Liver (tissue), 9 donors: Measurements from ENCODE around the gene OTUB1. TPM values are rescaled to one million over a fixed set of nuclear protein-coding genes. Genes with fewer than 3 reads are reported as not detected.

Experiments used
- DNase-seq: peaks from one replicate; pipeline ENCODE4 v3.0.0-alpha.2; 2017; ENCODE audit warnings: low spot score
- H3K27ac ChIP-seq, 2 donors: one replicate each; pipeline ENCODE4 v1.7.0; 2013; ENCODE audit warnings: inconsistent platforms in 2 of 2, low read length in 2 of 2, control low read depth in 1 of 2, low read depth in 1 of 2, mild to moderate bottlenecking in 1 of 2
- H3K27me3 ChIP-seq, 4 donors: one replicate each; pipeline versions ENCODE4 v1.6.1 to v1.7.0; 2013; ENCODE audit warnings: low read length in 3 of 4, inconsistent platforms in 1 of 4, mild to moderate bottlenecking in 1 of 4, moderate library complexity in 1 of 4; ENCODE audit not compliant: control insufficient read depth in 4 of 4, insufficient read depth in 4 of 4
- H3K36me3 ChIP-seq, 4 donors: one replicate each; pipeline versions ENCODE4 v1.6.1 to v1.7.0; 2013; ENCODE audit warnings: low read length in 3 of 4, mild to moderate bottlenecking in 3 of 4, low read depth in 1 of 4, moderate library complexity in 1 of 4; ENCODE audit not compliant: control insufficient read depth in 4 of 4, insufficient read depth in 3 of 4
- H3K4me1 ChIP-seq, 4 donors: one replicate each; pipeline versions ENCODE4 v1.6.1 to v1.7.0; 2013; ENCODE audit warnings: low read length in 3 of 4, mild to moderate bottlenecking in 3 of 4, moderate library complexity in 1 of 4; ENCODE audit not compliant: control insufficient read depth in 4 of 4, insufficient read depth in 4 of 4
- H3K4me3 ChIP-seq, 3 donors: one replicate each; pipeline versions ENCODE4 v1.6.1 to v1.7.0; 2013; ENCODE audit warnings: low read length in 3 of 3, control low read depth in 1 of 3, low read depth in 1 of 3, mild to moderate bottlenecking in 1 of 3
- H3K9ac ChIP-seq, 2 donors: one replicate each; pipeline ENCODE4 v1.7.0; 2013; ENCODE audit warnings: low read length in 2 of 2, mild to moderate bottlenecking in 2 of 2, moderate library complexity in 2 of 2, control low read depth in 1 of 2, low read depth in 1 of 2
- H3K9me3 ChIP-seq, 4 donors: one replicate each; pipeline versions ENCODE4 v1.6.1 to v1.7.0; 2013; ENCODE audit warnings: low read length in 3 of 4; ENCODE audit not compliant: control insufficient read depth in 4 of 4
- EGR1 ChIP-seq, 2 donors: IDR thresholded peaks; 2 replicates each; pipeline ENCODE4 v1.6.1; 2016 to 2018; ENCODE audit warnings: antibody characterized with exemption in 2 of 2, low read depth in 2 of 2
- FOXA1 ChIP-seq: IDR thresholded peaks from 2 replicates; pipeline ENCODE4 v1.6.1; 2016; ENCODE audit warnings: antibody characterized with exemption
- FOXA2 ChIP-seq: IDR thresholded peaks from 2 replicates; pipeline ENCODE4 v1.6.1; 2016; ENCODE audit warnings: antibody characterized with exemption
- GABPA ChIP-seq, 2 donors: IDR thresholded peaks in 1 of 2; conservative IDR thresholded peaks in 1 of 2; 2 replicates each; pipeline ENCODE4 v1.6.1; 2016; ENCODE audit warnings: antibody characterized with exemption in 2 of 2, mild to moderate bottlenecking in 1 of 2, moderate library complexity in 1 of 2
- HNF4G ChIP-seq: IDR thresholded peaks from 2 replicates; pipeline ENCODE4 v1.6.1; 2016; ENCODE audit warnings: antibody characterized with exemption
- NR2F2 ChIP-seq: IDR thresholded peaks from 2 replicates; pipeline ENCODE4 v1.6.1; 2016; ENCODE audit warnings: antibody characterized with exemption
- RAD21 ChIP-seq, 2 donors: IDR thresholded peaks; 2 replicates each; pipeline ENCODE4 v1.6.1; 2016; ENCODE audit warnings: antibody characterized with exemption in 2 of 2, mild to moderate bottlenecking in 2 of 2
- RXRA ChIP-seq, 2 donors: IDR thresholded peaks; 2 replicates each; pipeline ENCODE4 v1.6.1; 2017 to 2018; ENCODE audit warnings: antibody characterized with exemption in 2 of 2, mild to moderate bottlenecking in 1 of 2
- SP1 ChIP-seq: IDR thresholded peaks from 2 replicates; pipeline ENCODE4 v1.6.1; 2018; ENCODE audit warnings: antibody characterized with exemption, mild to moderate bottlenecking
- YY1 ChIP-seq: IDR thresholded peaks from 2 replicates; pipeline ENCODE4 v1.6.1; 2016; ENCODE audit warnings: antibody characterized with exemption, mild to moderate bottlenecking
- WGBS: extraction: QIAGEN DNeasy Blood & Tissue Kit; methylation state at CpG from one replicate; pipeline ENCODE4 v1.1.7; 2013; 5-methylcytosine and 5-hydroxymethylcytosine counted together
- polyA plus RNA-seq, 2 donors: library from polyadenylated mRNA; stranded (reverse) in 1 of 2; unstranded in 1 of 2; fragments of 200-250 nt in 1 of 2; fragments of >200 nt in 1 of 2; fragmentation: Nextera tagmentation in 1 of 2; extraction: Ambion mirVana in 1 of 2; gene quantifications; one replicate each; pipeline versions ENCODE4 v1.2.1 to v1.2.3, GENCODE V29; 2013 to 2015
- total RNA-seq, 2 donors: library from RNA; depleted of rRNA; stranded (reverse); fragments of >200 nt; gene quantifications; one replicate each; pipeline ENCODE4 v1.2.3, GENCODE V29; 2014
- TF ChIP-seq, protein P1 (sequence below): IDR thresholded peaks from 2 replicates; pipeline ENCODE4 v1.6.1; 2016; ENCODE audit warnings: antibody characterized with exemption
- TF ChIP-seq, protein P2 (sequence below): IDR thresholded peaks from 2 replicates; pipeline ENCODE4 v1.6.1; 2016; ENCODE audit warnings: antibody characterized with exemption, mild to moderate bottlenecking
- TF ChIP-seq, protein P3 (sequence below): IDR thresholded peaks from 2 replicates; pipeline ENCODE4 v1.6.1; 2016; ENCODE audit warnings: antibody characterized with exemption
- TF ChIP-seq, protein P4 (sequence below): fragments of 150-350 bp; IDR thresholded peaks from 2 replicates; pipeline ENCODE4 v1.5.1; 2017; ENCODE audit warnings: improper control_type of control experiment, low read depth, low read length; ENCODE audit not compliant: missing input control
- donor health status: healthy.
- donor health status: healthy.
- donor health status: healthy.
- donor health status: healthy.
- donor health status: healthy.

OTUB1 gene
- total and polyA plus RNA-seq, 4 donors, result 18.8 to 44.6 (median 28.5) TPM

DNA sequence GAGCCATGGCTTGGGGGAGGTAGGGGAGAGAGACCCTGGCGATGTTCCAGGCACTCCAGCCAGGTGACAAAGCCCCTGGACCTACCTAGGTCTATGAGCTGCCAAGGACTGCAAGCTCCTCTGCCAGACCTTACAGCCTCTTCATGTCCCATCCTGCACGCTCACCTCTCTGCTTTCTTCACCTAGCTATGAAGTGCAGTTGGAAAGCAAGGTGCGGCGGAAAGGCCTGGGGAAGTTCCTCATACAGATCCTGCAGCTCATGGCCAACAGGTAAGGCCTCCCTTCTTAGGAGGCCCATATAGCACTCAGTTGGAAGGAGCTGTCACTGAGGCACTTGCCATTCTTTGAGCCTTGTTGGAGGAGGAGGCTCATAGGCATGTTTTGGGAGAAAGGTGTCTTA lies 33.7 kb upstream of the OTUB1 start:
- no peaks in the 10 kb centered on the region for H3K27me3 ChIP-seq
- 98% methylated on average over 4 of the region's 4 CpGs for WGBS
- no peak overlapping the region for H3K27ac ChIP-seq
- H3K9ac ChIP-seq, result no peak overlapping the region
- DNase-seq, result no peak
- H3K9me3 ChIP-seq, result no peaks in the 10 kb centered on the region
- peaks cover 0 to 2% (median 0%) of the 10 kb centered on the region in 4 donors for H3K4me1 ChIP-seq
- TF ChIP-seq FOXA2 (no peak), GABPA (IDR thresholded peaks at IDR 0.05 in 1 of 2, conservative IDR thresholded peaks at IDR 0.05 in 1 of 2) (no peak), YY1 (no peak), FOXA1 (no peak), RXRA (IDR thresholded peaks at IDR 0.05) (no peak)
- peaks cover 5 to 19% (median 9%) of the 10 kb centered on the region in 4 donors for H3K36me3 ChIP-seq
- no peak overlapping the region for H3K4me3 ChIP-seq

DNA sequence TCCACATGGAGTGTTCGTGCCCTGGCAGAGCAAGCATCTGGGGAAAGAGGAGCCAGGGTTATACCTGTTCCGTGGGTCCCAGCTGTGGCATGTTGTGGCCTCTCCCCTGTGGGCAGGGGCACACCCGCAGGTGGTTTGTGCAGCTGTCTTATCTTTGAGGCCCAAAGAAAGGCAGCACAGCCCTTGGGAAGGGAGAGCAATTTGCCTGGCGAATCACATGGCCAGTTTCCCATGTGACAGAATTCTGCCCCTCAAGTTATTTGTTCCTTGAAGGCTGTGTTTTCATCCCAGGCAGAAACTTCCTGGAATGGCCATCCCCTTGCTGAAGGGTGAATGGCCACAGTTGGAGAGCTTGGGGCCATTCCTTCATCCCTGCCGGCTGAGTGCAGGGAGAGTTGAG lies 28.2 kb upstream of the OTUB1 start:
- Histone ChIP-seq H3K9me3 (no peaks in the 10 kb centered on the region), H3K4me3 (no peak overlapping the region), H3K9ac (no peak overlapping the region), H3K36me3 (peaks cover 5 to 14% (median 9%) of the 10 kb centered on the region in 4 donors), H3K27me3 (no peaks in the 10 kb centered on the region), H3K27ac (no peak overlapping the region), H3K4me1 (no peaks in the 10 kb centered on the region)
- WGBS, result 87% methylated on average over 5 of the region's 5 CpGs
- no peak for DNase-seq
- TF ChIP-seq, protein P1, sequence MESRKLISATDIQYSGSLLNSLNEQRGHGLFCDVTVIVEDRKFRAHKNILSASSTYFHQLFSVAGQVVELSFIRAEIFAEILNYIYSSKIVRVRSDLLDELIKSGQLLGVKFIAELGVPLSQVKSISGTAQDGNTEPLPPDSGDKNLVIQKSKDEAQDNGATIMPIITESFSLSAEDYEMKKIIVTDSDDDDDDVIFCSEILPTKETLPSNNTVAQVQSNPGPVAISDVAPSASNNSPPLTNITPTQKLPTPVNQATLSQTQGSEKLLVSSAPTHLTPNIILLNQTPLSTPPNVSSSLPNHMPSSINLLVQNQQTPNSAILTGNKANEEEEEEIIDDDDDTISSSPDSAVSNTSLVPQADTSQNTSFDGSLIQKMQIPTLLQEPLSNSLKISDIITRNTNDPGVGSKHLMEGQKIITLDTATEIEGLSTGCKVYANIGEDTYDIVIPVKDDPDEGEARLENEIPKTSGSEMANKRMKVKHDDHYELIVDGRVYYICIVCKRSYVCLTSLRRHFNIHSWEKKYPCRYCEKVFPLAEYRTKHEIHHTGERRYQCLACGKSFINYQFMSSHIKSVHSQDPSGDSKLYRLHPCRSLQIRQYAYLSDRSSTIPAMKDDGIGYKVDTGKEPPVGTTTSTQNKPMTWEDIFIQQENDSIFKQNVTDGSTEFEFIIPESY, result no peak
- TF ChIP-seq RXRA (IDR thresholded peaks at IDR 0.05) (no peak), NR2F2 (no peak), HNF4G (no peak), SP1 (no peak), RAD21 (IDR thresholded peaks at IDR 0.05) (no peak), EGR1 (IDR thresholded peaks at IDR 0.05; ENCODE audit: low read depth in 2 of 2) (no peak)
- TF ChIP-seq, protein P2, sequence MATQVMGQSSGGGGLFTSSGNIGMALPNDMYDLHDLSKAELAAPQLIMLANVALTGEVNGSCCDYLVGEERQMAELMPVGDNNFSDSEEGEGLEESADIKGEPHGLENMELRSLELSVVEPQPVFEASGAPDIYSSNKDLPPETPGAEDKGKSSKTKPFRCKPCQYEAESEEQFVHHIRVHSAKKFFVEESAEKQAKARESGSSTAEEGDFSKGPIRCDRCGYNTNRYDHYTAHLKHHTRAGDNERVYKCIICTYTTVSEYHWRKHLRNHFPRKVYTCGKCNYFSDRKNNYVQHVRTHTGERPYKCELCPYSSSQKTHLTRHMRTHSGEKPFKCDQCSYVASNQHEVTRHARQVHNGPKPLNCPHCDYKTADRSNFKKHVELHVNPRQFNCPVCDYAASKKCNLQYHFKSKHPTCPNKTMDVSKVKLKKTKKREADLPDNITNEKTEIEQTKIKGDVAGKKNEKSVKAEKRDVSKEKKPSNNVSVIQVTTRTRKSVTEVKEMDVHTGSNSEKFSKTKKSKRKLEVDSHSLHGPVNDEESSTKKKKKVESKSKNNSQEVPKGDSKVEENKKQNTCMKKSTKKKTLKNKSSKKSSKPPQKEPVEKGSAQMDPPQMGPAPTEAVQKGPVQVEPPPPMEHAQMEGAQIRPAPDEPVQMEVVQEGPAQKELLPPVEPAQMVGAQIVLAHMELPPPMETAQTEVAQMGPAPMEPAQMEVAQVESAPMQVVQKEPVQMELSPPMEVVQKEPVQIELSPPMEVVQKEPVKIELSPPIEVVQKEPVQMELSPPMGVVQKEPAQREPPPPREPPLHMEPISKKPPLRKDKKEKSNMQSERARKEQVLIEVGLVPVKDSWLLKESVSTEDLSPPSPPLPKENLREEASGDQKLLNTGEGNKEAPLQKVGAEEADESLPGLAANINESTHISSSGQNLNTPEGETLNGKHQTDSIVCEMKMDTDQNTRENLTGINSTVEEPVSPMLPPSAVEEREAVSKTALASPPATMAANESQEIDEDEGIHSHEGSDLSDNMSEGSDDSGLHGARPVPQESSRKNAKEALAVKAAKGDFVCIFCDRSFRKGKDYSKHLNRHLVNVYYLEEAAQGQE, result no peak
- TF ChIP-seq, protein P3, sequence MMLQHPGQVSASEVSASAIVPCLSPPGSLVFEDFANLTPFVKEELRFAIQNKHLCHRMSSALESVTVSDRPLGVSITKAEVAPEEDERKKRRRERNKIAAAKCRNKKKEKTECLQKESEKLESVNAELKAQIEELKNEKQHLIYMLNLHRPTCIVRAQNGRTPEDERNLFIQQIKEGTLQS, result no peak
- TF ChIP-seq, protein P4, sequence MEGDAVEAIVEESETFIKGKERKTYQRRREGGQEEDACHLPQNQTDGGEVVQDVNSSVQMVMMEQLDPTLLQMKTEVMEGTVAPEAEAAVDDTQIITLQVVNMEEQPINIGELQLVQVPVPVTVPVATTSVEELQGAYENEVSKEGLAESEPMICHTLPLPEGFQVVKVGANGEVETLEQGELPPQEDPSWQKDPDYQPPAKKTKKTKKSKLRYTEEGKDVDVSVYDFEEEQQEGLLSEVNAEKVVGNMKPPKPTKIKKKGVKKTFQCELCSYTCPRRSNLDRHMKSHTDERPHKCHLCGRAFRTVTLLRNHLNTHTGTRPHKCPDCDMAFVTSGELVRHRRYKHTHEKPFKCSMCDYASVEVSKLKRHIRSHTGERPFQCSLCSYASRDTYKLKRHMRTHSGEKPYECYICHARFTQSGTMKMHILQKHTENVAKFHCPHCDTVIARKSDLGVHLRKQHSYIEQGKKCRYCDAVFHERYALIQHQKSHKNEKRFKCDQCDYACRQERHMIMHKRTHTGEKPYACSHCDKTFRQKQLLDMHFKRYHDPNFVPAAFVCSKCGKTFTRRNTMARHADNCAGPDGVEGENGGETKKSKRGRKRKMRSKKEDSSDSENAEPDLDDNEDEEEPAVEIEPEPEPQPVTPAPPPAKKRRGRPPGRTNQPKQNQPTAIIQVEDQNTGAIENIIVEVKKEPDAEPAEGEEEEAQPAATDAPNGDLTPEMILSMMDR, result no peak
